ENCODE results near the gene CD82.

Gene CD82

GRCh38 chr11:44561964-44562734 is 3.3 kb upstream of the CD82 start:
- DNase-seq: no peak

DNA sequence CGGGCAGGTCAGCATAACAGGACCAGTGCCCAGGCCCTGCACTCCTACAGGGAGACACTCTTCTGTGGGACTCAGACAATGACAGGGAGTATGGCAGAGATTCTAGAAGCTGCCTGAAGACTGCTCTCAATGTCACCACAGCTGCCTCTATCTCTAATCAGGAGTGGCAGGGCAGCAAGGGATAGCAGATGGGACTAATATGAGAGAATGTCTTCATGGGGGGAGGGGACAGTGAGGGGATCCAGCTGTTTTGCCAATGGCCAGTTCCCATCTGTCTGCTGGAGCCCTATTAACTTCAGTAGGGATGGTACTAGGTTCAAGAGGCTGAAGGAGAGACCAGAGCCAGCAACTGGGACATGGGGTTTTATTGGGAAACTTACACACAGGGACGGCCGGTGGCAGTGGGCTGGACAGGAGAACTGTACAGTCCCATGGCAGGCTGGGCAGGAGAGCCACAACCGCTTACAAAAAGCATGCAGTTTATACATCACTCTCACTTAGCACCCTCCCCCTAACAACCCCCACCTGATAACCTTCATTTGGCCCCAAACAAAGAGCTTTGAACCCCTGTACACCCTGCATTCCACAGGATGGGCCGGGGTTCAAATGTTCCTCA is 2.5 kb upstream of the CD82 start:
- DNase-seq: no peak

- DNase-seq: no peak
Measured at GRCh38 chr11:44563711-44564110, 1.8 kb upstream of the CD82 start.

DNA sequence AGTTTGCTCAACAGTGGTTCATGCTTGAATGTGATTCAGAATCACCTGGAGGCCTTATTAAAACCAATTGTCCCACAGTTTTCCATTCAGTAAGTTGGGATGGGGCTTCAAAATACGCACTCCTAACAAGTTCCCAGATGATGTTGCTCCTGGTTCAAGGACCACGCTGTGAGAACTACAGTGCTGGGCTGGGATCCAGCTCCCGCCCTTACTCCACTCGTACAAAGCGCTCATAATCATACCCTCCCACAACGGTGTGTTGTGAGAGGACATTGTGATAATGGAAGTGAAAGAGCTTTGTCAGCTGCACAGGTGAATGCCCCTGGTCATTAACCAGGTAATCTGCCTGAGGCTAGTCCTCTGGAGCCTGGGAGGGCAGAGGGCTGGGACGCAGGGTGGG is 1.3 kb upstream of the CD82 start:
- no peak for DNase-seq

GRCh38 chr11:44564670-44565210 is 723 bp upstream of the CD82 start:
- DNase-seq: no peak

DNA sequence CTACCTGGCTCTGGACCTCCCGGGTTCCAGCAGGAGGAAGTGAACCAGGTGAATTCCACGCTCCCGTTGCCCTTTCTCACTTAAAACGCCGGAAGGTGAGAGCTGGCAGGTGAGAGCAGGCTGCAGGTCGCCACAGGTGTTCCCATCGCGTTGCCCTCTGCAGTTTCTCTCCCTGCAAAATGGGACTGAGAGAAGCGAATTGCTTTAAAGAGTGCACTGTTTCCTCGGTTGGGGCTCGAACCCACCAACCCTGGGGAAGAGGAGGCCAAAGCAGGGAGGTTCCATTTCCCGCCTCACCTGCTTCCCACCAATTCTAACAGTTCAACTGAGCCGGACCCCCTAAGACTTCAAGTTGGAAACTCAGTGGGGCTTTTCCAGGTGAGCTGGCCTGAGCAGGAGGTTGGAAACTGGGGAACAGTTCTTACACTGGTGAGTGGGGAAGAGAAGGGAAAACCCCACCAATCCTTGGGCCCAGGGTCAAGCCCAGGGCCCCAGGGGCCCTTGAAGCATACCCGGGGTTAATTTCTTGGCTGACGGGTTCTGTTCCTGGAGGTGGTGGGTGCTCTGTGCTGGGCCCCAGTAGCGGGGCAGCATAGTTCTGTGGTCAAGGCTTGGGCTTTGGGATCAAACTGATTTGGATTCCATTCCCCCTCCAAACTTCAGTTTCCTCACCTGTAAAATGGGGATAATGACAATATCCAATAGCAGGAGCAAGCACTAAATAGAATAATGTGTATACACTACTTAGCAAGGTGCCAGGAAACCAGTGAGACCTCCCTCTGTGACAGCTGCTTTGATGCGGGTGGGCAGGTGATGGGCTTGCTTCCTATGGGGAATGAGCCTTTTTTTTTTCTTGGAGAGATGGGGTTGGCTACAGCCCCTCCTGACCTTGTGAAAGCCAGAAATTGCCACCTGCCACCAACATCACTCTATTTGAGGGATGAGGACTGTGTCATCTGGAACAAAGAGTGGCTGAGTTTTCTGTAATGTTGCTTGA is 788 bp downstream of the CD82 start:
- DNase-seq: no peak

DNA sequence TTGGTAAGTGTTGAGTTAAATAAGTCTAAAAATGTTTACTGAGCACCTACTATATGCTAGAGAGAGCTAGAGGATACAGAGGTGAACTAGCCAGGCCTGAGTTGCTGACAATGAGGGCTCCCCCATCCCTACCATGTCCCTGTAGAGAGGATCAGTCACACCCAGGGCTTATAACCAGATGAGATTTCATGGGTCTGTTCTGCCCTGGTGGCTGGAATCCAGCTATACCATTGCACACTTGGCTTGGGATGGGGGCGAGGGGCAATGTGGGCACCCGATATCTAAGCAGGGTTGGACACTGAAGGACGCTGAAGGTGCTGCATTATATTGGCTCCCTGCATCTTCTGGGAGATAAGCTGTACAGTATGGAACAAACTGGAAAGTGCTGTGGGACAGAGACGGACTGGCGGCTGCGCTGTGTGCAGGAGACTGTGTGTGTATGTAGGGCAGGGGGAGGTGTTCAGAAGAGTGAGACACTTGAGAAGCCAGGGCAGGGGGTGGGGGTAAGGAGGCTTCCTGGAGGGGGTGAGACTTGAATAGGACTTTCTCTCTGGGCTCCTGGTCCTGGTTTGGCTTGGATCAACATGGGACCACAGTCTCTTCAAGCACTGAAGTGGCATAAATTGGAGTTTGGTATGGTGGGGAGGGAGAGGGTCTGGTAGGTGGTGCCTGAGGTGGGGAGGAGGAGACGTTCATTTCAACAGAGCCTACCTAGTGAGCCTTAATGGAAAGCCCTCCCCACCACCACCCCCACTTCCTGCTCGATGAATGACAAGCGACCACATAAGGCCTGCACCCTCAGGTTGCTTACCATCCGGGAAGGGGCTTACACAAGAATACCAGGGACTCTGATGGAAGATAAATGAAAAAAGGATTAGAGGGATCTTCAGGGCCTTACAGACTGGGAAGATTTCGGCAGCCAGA is 1.8 kb downstream of the CD82 start:
- DNase-seq: no peak

- no peak for DNase-seq
Measured at GRCh38 chr11:44567876-44568256, 2.4 kb downstream of the CD82 start.

GRCh38 chr11:44568331-44568657 is 2.8 kb downstream of the CD82 start:
- no peak for DNase-seq

- DNase-seq: no peak
Measured at GRCh38 chr11:44568658-44569473, 3.4 kb downstream of the CD82 start.

GRCh38 chr11:44570411-44571155 is 5.1 kb downstream of the CD82 start:
- DNase-seq: no peak

- no peak for DNase-seq
Measured at GRCh38 chr11:44571871-44572270, 6.4 kb downstream of the CD82 start.

GRCh38 chr11:44572436-44572835 is 7.0 kb downstream of the CD82 start:
- no peak for DNase-seq

DNA sequence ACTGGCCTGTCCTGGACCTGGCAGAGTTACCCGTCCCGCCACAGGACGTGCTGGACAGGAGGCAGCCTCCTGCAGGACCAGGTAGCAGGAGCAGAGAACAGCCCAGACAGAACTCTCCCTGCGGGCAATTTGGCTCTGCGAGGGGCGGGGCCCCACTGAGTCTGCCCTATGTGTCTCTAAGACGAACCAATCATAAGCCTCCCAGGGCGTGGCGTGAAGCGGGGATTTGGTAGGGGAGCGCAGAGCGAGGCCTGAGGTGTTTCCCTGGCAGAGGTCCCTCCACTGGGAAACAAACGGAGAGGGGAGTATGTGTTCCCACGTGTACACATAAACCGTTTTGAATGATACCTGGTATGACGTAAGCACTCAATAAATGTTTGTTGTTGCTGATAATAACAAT is 7.4 kb downstream of the CD82 start:
- no peak for DNase-seq

GRCh38 chr11:44573333-44573732 is 7.9 kb downstream of the CD82 start:
- DNase-seq: no peak

GRCh38 chr11:44574610-44575287 is 9.3 kb downstream of the CD82 start:
- DNase-seq: no peak

GRCh38 chr11:44575288-44575672 is 9.8 kb downstream of the CD82 start:
- no peak for DNase-seq

GRCh38 chr11:44575962-44576361 is 10.5 kb downstream of the CD82 start:
- no peak for DNase-seq

GRCh38 chr11:44576656-44577055 is 11.2 kb downstream of the CD82 start:
- DNase-seq: no peak

GRCh38 chr11:44577231-44577830 is 11.9 kb downstream of the CD82 start:
- DNase-seq: no peak

Measured in cortex of kidney (tissue), 1 donor.